CD4-positive, alpha-beta T cell treated with Interleukin-17A for 1 hour (primary cell): ENCODE measurements around the gene FAM72D.
"Not testable (repeated sequence)": the region's sequence is repeated elsewhere in the genome, so short reads cannot be mapped to it uniquely, and the experiment has no call there.

Experiments used
- DNase-seq: peaks from one replicate; pipeline ENCODE4 v3.0.0-alpha.2; 2020

The FAM72D gene

DNA sequence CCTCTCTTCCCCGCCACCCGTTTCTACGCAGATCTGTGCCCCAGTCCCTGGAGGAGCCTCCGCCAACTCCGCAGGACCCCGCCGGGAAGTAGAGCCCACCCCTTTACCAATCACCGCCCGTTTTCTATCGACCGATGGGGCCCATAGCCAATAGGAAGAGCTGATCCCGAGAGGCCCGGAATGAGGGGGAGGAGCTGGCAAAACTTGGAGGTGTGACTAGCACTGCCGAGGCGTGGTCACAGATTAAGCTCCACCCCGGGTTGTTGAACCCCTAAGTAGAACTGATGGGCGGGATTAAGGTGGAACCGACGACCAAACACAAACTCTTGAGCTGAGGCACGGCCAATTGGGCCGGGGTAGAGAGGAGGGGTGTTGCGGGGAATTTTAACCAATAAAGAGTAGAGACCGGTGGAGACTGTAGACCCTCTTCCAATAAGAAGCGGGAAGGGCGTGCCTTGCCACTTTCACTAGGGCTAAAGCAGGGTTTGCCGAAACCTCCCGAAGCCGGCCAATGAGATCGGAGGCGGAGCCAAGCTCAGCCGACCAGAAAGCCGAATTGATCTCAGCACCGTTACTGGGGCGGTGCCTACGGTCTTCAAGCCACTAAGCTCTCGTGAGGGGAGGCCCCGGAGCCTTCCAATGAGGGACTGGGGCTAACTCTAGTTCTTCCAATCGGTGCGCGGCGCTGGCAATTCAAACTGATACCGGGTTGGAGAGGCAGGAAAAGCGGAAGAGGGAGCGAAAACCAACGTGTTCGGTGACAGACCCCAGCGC, at the start of gene FAM72D, which contains the start of gene SRGAP2B:
FAM72D (plus strand) TSS at position 691 of the 774 bp plus-strand sequence. CDS start 874 bp downstream, outside the sequence.
SRGAP2B (minus strand) TSS at position 45 of the 774 bp plus-strand sequence. CDS start 2,427 bp downstream, outside the sequence.
- DNase-seq = not testable (repeated sequence)

GRCh38 chr1:145047553-145047952, 48.2 kb upstream of the FAM72D start:
- DNase-seq = not testable (repeated sequence)

DNA sequence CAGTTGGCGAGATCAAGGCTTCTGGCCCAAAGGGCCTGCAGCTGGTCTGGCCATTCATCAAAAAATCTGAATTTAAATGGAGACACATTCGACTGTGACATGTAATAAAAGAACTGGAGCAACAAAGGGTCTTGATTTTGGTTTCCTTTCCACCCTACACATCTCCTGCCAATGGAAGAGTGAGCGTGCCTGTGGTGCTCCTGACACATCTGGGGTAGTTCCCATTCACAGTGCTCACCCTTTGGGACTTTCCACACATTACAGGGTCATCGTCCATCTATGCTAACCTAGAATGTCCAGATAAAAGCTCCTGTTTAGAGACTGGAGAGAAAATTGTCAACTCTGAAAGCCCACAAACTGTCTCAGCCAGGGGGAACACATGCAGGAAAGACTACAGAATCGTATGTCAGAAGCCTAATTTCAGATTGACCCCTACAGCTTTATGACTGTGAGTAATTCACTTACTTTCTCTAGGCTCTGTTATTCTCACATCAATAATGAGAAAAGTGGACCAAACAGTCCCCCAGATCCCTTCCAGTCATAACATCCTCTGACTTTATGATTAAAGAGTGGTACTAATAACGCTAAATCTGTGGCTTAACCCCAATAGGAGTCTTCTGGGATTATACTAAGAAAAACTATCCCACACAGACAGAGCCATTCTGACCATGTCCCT, 47.5 kb upstream of the FAM72D start:
- not testable (repeated sequence) for DNase-seq

DNA sequence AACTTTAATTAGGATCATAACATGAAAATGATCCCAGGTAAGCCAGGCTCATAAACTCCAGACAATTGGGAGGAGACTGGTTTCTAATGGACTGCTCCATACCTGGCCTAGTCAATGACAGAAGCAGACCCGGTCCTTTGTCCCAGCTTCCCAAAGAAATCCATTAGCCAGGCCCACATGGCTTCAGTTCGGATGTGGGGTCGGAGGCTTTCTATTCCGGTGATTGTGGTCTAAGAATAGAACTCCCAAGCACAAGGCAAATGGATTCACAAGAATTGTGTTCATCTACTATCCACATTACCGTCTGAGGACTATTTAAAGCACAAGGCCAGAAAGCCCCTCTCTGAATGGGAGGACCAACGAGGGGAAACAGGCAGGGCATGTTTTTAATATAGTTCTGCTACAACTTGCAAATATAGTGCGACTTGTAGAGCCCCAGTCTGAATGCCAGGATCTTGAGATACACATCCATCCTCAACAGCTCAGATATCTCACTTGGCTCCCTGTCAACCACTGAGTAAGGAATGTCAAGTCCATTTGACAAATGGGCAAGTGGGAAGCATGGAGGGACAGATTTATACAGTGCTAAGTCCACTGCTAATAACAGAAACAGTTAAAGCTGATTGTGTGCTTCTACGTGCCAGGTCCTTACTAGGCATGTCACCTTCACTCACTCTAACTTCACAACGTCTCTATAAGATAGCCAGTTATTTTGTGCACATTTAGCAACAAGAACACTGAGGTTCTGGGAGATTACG, 43.6 kb upstream of the FAM72D start:
- not testable (repeated sequence) for DNase-seq

DNA sequence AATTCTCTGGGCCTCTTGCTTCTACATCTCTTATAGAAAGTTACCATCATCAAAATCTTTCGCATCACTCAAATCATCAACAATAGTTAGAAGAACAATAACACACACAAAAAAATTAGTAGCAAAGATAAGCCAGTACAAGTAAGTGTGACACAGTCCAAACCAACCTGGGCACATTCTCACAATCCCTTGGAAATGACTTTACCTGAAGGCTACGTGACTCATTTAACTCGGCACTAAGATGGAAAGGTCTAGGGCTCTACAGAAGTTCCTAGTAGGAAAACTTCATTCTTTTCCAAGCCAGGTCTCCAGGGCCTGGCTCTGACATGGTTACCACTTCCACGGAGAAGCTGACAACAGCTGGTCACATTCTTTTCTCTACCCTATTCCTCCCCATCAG, 42.3 kb upstream of the FAM72D start:
- DNase-seq = not testable (repeated sequence)

DNA sequence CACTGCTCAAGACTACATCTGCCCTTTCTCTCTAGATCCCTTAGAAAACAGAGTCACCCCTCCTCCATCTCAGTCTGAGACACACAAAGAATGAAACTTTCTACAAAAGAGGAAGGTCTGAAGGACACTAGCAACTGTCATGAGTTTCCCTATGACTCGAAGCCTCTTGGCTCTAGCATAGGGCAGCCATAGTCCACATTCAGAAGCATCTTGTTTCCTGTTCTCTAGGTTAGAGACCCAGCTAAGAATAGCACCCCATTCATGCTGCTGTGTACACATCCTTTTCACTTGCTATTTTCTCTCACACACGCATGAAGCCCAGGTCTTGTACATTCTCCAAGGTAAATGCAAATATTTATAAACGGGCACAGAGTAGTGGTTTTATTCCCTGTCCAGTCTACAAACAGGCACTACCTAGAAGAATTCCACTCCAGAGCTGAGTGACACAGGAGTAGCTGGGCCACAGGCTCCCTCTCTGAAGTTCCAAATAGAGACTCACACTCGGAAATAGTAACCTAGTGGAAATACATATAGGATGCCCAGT, 40.5 kb upstream of the FAM72D start:
- DNase-seq = not testable (repeated sequence)

DNA sequence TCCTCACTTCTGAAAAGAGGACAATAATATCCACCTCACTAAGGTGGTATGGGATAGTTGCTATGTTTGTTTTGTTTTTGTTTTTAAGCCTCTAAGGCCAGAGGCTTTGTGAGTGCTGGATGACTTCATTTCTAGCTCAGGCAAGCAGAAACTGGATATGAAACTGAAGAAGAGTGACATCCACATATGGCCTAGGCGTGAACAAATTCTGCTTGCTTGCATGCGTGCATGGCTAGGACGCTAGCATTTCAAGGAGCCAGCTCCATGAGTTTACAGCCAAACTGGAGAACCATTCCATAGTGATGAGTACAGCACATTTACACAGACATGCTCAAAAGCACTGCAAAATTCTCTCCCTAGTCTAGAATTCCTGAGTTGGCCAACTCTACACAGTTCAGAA, 37.6 kb upstream of the FAM72D start:
- peak; percentile 1 for DNase-seq

- not testable (repeated sequence) for DNase-seq
Observed at GRCh38 chr1:145063285-145063684, 32.5 kb upstream of the FAM72D start.

DNA sequence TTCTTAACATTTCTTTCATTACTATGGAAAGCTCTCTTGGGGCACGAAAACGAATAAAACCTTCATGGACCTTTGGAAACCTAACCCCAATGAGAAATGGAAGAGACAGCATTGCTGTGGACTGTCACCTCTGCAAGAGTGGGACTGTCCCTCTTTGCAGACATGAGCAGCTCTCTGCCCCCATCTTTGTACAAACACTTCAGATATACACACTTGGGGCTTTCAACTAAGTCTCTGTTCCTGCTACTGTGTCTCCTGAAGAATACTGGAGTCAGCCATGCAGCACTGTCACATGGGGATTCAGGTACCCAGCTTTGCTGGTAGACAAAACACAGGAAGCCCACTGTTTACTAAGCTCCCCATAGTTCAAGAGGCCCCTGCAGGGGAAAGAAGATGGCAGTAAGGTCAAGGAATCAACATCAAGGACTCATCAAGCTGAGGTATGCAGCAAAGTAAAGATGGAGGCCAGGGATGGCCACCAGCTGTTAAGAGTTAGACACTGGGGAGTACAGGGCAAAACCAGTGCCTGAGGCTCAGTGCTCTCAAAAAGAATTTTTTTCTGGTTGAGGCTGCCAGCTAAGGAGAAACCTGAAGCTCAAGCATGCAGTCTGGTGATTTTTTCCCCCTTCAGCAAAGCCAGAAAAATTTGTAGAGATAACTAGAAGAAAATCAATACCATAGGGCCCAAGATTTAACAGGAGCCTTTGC, 31.7 kb upstream of the FAM72D start:
- not testable (repeated sequence) for DNase-seq

DNA sequence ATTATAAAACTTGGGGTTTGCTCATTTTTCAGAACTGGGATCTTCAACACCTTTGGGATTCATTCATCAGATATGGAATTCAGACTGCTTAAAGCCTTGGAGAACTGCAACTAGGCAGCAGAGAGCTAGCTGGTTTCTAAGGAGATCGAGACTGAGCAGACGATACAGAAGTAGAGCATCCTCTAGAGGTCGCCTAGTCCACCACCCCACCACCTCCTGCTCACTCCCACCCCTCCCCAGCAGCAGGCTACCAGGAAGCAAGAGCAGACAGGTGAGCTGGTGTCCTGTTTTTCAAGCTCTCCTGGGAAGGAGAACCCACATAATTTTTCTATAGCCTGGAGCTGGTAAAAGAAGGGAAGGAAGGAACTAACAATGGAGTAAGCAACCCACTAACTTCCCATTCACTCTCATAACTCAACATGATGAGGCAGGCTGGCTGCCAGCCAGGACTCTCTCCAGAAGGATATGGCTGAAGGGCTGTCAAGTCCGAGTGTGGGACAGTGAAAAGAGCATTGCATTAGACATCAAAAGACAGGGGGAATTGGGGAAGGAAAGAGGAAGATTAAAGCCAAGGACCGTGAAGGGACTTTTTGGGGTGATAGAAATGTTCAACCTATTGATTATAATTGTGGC, 30.5 kb upstream of the FAM72D start:
- not testable (repeated sequence) for DNase-seq

GRCh38 chr1:145066486-145066885, 29.3 kb upstream of the FAM72D start:
- not testable (repeated sequence) for DNase-seq

DNA sequence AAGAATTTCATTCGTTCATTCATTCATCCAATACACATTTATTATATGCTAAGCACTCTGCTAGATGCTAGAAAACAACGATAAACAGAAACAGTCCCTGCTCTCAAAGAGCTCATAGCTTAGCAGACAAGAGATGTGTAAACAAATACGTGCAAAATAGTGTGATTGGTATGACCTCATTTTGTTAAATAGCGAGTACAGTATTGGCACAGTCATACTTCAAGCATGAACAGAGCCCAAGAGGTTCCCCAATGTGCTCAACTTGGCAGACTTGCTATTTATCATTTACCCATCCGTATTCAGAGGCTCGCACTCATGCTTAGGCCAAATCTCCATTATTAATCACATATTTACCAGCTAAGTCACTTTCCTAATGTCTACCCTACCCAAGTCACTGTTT, 24.2 kb upstream of the FAM72D start:
- DNase-seq = not testable (repeated sequence)

- DNase-seq = not testable (repeated sequence)
Observed at GRCh38 chr1:145074021-145074559, 21.7 kb upstream of the FAM72D start.

- not testable (repeated sequence) for DNase-seq
Observed at GRCh38 chr1:145076877-145077276, 18.9 kb upstream of the FAM72D start.

DNA sequence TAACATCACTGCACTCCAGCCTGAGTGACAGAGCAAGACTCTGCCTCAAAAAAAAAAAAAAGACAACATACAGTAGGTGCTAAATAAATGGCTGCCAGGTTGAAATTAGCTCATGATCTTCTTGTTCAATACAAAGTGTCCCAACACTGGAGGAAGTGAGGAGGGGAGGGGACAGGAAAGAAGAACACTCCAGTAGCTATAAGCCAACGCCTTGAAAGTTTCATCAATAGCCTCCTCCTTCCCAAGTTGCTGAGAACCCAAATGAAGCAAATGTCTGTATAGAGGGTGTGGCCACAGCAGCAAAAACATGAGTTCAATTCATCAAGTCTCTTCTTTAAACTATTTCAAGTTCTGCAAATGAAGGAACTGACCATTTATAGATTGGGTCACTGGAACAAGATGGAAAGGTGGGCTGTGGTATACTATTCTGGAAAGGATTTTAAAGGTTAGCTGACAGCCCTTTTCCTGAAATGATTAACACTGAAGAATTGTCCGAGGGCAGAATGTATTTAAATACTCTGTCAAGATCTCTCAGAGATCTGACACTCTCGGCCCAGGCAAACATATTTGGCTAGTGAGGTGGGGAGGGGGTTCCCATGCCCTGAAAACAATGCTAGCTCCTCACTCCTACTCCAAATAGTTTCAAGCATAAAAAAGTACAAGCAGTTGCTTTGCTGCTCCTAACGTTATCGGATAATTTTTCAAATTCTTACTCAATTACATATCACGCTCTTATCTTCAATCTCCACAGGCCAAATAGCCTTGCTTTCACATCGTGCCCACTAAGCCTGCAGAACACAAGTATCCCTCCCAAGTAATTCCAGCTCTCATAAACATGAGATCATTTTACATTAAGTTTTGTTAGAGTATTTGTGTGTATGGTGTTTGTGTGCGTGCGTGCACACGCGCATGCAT, 17.6 kb upstream of the FAM72D start:
- DNase-seq = not testable (repeated sequence)

DNA sequence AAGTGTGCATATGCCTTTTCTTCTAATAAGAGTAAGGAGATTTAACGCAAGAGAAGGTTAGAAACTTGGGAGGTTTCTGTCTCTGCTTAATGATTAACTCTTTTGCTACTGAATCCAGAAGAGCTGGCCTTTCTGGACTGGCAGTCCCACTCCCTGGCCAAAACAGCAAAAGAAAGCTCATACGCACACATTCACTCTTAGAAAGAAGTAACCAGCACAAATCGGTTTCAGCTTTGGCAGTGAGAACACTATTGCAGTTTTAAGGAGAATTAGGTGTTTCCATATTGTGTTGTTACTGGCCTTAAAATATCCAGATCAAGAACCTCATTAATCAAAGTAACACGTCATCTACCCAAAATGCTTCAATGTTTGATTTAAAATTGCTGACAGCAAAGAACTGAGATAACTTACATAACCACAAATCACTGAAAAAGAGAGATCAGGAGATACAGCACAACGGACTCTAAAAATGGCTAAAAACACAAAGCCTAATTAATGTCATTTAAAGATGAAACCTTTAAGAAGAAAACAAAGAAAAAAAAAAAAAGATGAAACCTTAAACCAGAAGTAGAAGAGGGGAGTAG, 16.9 kb upstream of the FAM72D start:
- not testable (repeated sequence) for DNase-seq

DNA sequence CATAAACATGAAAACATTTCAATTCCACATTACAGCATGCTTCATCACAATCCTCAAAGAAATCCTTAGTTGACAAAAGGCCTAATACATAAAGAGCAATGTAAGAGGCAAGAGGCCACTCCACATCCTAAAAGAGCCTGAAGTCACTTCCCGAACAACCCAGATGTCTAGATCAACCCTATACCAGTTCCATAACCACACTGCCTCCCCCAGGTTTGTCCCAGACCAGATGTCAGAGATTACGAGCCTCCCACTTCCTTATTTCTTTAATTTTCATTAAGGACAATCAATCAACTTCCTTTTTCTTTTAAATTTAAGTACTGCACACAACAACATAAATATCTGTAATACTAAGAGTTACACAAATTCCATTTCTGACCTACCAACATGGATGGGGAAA, 16.0 kb upstream of the FAM72D start:
- not testable (repeated sequence) for DNase-seq

- not testable (repeated sequence) for DNase-seq
Observed at GRCh38 chr1:145080193-145080592, 15.6 kb upstream of the FAM72D start.

DNA sequence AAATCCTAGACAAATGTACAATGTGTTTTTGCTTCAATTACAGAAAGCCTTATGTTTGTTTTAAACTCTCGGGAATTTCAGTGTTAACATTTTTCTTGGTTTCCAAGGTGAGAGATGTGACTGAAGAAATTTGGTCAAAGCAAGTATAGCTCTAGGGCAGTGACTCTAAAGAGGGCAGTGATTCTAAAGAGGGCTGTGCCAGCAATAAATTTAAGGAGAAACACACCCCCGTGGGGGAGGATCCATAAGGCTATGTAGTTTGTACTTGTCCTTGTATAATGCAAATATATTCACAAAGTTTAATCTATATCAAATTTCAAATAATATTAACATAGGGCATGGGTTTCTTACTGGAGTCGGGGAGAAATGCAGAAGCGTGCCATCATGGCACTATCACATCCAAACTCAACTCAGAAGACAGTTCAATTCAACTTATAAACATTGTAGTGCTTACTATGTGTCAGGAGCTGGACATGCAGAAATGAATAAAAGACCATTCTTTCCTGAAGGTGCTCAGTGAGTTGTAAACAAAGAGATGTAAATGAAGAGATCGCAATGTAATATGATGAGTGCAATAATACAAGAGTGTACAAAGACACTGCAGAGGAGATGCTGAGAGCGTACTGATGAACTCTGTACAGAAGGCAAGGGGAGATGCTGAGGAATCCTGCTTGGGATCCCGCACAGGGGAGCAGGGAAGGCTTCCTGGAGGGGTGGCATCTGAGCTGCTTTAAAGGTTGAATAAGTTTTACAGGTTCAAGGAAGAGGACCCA, 13.1 kb upstream of the FAM72D start:
- not testable (repeated sequence) for DNase-seq
